HG03097 (cell line): ENCODE results near the gene GEMIN8.

Source experiments
- ATAC-seq: cut with Tn5 transposase; IDR thresholded peaks from one replicate; pipeline ENCODE4 v1.9.1; 2021; ENCODE audit not compliant: unreplicated experiment, low FRiP score

Gene GEMIN8

DNA sequence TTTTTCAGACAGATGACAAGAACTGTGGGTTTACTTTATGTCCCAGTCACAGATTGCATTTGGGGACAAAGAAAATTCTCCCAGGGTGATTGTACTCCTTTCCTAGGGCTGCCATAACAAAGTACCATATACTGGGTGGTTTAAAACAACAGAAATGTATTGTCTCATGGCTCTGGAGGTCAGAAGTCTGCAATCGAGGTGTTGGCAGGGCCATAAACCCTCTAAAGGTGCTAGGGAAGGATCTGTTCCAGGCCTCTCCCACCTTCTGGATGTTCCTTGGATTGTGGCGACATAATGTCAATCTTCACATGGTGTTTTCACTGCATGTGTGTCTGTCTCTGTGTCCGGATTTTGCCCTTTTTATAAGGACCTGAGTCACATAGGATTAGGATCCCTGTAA is 12.3 kb downstream of the GEMIN8 start:
- ATAC-seq, result no peak

DNA sequence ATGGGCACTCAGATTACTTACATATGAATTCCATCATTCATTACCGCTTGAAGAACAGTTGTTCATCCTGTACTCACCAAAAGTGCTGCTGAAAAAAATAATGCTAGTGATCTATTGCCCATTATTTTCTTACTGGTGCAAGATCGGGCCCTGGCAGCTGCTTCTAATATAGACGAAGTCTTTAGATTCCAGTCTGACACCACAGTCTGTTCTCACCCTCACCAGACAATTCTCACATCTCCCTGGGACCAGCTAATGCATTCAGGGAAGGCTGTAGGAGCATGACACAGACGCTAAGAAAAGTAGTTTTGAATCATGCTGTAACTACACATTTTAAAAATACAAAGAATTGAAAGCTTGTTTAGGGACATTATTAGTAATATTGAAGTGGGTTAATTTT is 13.8 kb downstream of the GEMIN8 start:
- no peak for ATAC-seq

DNA sequence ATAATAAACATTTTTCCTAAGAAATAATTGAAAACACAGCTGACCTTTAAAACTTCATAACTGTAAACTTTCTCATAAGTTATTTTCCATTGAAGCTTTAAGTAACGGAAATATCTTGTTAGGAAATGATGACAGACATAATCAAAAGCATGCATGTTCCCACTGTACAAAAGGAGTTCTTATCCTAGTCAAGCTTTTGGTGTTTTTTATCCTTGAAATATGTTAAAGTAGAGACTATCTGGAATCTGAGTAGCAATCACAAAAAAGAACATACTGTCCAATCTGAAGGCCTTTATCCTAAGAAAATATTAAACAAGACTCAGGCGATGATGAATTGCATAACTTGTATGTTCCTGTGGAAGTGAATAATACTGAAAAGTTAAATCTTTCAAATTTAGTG is 14.4 kb downstream of the GEMIN8 start:
- no peak for ATAC-seq

DNA sequence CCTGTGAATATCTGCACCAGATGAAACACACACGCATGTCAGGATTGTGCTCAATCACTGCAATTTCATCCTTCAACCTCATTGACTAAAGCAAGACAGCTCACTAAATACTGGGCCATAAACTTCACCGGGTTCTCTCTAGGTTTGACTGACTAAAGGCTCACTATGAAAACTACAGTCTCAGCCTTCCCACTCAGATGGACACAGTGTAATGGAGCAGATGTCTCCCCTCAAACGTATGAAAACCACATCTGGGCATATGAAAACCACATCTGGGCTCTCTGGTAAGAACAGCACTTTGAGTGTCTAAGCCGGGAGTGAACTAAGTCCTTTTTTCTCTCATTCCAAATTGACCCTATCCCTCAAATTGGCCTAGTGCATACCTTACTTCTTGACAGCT is 15.2 kb downstream of the GEMIN8 start:
- no peak for ATAC-seq

DNA sequence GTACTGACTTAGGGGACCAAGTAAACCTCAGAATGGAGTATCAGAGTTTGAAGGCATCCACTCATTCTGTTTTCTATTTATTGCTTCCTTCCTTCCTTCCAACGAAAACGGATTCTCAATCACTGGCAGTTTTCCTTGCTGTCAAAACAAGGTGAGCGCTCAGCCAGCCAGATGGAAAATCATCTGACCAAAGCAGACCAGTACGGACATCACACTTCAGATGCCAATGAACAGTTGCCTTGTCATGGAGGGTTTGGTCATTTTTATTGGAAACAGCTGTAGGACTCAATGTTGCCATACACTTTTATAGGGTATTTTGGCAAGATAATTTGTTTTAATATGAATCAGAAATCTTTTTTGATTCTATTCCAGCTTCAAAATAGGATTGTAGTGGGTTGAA is 16.6 kb downstream of the GEMIN8 start:
- no peak for ATAC-seq

DNA sequence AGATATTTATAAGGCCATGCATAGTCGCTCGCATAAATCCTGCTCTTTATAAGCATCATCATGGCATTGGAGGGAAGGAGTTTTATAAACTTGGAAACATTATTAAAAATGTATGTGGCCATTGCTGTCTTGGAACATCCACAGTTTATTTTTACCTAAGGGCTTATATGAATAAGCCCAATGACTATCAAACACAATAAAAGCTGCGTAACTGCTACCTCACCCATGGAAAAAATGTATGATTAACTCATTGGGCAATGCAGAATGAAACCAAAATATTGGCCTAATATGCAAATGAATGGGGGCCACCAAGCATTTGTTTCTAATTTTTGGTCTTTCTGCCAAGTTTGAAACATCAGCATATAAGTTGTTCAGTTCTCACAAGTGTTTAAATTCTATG is 19.1 kb downstream of the GEMIN8 start:
- ATAC-seq, result no peak

DNA sequence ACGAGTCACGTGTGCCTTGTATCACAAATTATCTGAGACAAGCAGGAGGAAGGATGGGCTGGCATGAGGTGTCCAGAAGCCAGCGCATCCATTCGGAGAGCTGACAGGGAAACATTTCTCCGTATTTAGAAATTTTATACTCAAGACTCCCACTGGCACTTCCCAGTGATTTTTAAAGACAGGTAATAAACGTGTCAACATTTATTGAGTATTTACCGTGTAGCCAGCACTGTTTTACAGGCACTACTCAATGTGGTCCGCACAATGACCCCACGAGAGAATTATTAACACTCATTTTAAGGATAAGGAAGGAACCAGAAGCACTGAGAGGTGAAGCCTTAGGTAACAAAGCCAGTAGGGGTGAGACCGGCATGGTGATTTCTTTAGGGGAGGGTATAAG is 23.2 kb downstream of the GEMIN8 start:
- ATAC-seq, result no peak

DNA sequence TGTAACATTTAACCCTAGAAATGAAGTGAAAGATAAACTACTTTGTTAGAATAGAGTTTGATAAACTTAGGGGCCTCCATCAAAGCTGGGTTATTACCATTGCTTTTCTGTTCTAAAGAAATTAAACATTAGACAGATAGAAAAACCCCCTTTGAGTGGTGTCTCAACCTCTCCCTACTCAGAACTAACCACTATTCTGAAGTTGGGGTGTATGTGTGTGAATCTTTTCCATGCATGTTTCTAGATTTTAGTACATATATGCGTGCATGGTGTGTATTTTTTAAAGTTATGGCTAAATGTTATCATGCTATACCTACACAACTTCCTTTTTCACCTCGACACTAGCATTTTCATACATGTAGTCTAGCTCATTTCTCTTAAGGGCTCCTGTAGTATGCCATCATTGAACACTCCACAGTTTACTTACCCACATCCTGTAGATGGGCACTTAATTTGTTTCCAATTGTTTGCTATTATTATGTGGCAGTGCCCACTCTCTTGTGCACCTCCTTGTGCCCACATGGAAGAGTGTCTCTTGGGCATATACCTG is 25.7 kb downstream of the GEMIN8 start:
- no peak for ATAC-seq

DNA sequence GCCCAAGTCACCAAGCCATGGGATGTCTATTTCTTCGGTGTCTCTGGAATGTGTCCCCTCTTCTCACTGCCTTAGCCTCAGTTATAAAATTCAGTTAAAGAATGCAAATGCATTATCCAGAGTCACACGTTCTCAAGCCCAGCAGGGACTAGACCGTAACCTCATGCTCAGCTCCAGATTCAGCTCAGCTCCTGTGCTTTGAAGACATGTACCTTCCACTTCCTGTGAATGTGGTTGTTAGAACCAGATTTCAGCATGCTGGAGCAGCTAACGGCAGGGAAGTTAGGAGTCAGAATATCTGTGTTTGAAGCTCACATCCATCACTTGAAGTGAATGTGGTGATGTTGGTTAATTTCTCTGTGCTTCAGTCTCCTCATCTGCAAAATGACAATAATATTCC is 26.7 kb downstream of the GEMIN8 start:
- no peak for ATAC-seq

DNA sequence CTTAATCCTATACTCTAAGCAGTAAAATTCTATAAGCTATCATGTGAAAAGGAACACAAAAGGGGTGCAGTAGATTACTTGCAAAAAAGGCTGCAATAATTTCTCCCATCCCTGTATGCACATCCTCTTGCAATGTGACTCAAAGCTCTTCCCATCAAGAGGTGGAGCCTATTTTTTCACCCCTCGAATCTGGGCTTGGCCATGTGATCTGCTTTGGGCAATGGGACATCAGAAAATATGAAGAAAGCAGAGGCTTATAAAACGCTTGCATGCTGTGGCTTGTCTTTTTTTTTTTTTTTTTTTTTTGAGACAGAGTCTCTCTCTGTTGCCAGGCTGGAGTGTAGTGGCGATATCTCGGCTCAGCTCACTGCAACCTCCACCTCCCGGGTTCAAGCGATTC is 33.0 kb downstream of the GEMIN8 start:
- ATAC-seq, result no peak

DNA sequence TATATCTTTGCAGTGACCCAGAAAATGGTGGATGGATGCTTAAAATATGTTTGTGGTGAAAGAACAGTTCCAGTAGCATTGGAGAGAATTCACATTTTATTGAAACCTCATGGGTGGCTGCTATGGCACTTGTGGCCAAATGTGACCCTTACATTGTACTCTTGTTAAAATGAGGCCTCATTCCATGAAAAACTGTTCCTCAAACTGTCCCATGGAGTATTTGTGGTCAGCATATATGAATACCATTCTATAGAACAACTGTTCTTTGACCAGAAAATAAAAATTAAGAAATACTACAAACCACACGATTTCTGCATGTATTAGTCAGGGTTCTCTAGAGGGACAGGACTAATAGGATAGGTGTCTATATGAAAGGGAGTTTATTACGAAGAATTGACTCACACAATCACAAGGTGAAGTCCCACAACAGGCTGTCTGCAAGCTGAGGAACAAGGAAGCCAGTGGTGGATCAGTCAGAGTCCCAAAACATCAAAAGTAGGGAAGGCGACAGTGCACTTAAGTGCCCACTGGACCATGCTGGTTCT is 35.1 kb downstream of the GEMIN8 start:
- no peak for ATAC-seq

DNA sequence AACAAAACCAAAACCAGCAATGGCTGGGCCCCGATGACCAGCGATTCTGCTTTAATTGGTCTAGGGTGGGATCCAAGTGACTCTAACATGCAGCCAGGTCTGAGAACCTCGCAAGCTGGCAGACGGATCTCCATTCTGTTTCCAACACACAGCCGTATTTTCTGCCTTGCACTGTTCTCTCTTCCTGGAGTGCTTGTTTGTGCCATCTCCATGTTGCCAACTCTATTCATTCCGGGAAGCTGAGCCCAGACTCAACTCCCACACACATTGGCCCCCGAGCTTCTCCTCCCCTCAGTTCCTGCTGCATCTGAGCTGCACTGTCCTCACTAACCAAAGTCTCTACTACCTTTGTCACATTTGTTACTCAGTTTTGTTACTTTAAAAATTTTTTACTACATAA is 35.6 kb downstream of the GEMIN8 start:
- no peak for ATAC-seq

DNA sequence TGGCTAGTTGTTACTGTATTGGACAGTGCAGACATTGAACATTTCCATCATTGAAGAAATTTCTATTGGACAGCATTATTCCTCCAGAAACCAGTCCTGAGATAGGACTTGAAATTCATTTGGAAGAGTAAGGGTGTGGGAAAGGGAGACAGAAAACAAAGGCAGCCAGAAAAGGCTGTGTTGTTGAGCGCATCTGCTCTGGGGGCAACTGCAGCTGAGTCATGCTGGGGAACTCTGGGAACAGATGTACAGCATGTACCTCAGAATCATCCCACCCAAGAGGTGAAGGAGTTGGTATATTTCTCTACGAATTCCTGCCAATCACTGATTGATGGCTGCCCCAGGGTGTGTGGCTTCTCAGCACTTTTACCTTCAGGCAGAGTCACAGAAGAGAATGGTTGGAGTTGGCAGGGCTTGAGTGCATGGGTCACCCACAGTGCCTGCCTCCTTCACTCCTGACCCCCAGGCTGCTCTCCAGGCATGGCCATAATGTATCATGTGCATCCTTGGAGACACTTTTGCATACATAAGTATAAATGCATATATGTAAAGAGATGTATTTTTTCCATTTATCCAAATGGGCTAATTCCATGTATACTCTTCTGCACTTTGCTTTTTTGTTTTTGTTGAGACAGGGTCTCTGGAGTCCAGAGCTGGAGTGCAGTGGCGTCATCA is 39.4 kb downstream of the GEMIN8 start:
- no peak for ATAC-seq

DNA sequence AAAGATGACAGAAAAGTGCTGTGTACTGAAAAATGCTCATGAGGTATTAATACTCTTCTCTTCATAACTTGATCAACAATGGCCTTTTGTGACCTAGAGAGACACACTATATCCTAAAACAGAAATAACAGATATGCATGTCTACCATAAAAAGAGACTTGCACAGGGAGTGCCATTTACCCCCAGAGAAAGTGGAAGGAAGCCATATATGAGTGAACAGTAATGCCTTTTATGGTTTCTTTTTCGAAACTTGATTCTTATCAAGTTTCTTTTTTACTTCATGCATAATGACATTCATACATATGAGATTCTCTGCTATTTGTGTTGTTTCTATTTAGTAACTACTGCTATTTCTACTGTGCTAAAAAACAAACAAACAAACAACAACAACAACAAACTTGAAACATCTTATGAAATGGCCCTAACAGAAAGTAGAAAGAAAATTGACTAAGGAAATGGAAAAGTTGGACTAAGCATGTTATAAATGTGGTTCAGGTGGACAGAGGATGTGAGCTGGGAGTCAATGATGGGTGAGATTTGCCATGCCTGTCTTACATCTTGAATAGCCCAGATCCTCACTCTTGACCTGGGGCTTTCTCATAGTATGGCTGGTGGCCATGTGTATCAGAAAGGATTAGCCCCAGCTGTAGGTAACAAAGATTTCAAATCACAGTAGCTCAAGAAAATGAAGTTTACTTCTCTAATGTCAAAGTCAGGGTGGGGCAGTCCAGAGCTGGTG is 43.8 kb downstream of the GEMIN8 start:
- no peak for ATAC-seq

DNA sequence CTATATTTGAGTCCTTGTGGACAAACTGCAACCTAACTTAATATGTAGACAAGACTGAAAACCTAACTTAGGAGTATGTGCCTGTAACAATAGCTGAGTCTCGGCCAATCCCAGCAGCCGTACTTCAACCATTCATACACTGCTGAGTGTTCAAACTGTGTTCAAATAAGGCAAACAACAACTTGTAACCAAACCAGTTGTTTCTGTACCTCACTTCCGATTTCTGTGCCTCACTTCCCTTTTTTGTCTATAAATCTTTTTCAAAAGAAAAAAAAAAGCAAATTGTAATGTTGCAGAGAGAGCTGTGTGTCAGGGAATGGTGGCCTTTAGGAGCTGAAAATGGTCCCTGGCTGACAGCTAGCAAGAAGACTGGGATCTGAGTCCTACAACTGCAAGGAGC is 46.0 kb downstream of the GEMIN8 start:
- ATAC-seq, result no peak

DNA sequence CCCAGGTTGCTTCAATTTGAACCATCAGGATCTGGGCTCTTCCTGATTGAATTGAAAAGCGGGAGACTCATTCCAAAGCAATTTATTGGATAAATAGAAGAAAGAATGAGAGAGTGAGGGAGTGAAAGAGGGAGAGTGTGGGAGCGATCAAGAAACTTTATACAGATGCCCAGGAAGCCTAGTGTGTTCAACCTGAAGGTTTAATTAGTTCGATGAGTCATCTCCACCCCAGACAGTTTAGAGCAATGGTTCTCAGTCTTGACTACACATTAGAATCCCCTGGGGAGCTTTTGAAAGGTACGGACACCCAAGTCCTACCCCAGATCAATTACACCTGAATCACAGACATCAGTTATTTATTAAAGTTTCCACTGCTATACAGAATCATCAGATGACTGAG is 61.5 kb downstream of the GEMIN8 start:
- no peak for ATAC-seq

DNA sequence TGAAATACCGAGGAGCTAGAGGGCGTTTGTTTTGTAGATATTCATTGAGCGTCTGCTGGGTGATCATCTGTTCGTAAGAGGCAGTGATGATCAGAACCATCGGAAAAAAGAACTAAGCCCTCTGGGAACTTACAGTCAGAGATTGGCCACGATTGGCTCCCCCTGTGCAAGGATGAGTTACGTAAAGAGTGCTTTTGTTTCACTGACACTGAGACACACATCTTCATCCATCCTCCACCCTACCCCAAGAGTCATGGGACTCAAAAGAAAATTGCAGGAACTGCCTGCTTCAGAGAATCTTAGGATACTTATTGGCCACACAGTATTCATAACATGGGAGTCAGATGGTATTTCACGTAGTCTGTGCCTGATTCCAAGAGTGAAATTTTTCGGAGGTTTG is 62.1 kb downstream of the GEMIN8 start:
- ATAC-seq, result no peak

DNA sequence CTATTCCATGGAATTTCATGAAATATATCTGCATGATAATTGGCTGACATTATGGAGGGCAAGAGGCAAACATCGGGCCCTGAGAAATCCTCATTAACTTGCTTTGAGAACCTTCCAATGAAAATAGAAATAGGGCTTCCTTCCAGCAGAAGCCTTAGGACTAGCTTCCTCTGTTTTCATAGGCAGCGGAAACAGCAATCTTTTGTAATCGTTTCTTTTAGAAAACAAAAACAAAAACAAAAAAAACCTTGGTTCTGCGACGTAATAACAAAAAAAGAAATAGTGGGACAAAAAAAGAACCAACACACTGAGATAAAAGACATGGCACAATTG is 62.9 kb downstream of the GEMIN8 start:
- ATAC-seq, result no peak

DNA sequence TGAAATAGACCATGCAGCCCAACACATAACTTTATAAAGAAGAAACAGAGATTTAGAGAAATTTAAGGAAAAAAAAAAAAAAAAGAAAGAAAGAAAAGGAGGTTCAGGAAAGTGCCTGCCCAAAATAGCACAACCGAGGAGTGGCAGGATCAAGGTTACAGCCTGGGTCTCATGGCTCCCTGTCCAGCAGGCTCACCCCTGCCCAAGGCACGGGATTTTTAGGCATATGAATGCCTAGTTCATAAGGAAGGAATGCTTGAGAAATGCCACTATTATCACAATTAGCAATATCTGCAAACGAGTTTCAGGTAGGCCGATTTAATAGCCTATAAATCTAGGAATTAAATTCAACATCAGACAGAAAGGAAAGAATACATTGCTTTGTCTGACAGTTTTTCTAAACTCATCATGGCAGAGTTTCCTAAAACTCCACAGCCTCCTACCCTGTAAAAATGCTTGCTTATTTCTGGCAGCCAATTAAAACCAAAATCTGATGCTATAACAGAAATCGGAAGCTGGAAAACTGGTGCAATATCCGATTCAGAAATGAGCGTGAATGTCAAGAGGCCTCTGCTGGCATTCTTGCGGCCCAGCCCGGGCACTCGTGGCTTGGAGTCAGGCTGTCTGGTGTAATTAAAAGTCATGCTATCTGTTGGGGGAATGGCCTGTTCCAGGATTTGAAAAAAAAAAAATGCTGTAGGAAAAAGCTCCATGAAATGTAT is 63.5 kb downstream of the GEMIN8 start:
- no peak for ATAC-seq

DNA sequence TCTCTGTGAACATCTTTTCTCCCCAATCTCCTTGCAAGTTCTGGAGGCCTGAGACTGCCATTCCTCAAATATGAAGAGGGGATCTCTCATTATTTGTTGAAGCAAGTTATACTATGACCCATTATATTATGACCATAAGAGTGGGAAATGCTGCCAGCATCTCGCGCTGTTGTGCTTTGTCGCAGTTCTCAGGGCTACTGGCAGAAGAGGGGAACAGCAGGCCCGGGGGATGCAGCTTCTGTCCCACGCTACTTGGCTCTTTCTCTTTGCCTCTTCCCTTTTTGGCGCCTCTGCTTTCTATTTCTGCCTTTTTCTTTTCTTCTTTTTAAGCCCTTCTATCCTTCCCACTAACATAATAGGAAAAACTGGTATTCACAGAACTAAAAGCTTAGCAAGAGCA is 64.2 kb downstream of the GEMIN8 start:
- no peak for ATAC-seq

DNA sequence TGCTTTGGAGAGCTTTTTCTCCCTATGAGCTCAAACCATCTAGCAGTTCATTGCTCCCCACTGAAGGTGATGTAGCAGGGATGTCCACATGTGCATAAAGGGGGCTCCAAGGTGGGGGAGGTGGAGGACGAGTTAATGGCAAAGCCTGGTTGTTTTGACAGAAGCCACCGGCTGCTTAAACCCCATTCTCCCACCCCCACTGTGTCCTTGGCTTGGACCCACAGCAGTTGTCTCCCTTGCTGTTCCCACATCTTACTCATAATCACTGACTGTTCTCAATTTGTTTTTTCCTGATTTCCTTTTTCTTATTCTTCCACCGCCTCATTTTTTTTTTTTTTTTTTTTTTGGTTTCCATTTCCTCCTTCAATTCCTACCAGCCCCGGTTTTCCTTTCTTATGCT is 72.7 kb downstream of the GEMIN8 start:
- no peak for ATAC-seq
